HepG2 (cell line): ENCODE data around the gene PAQR5. TPM values are rescaled to one million over a fixed set of nuclear protein-coding genes. Genes with fewer than 3 reads are reported as not detected.

ENCODE experiments used
- ATAC-seq: fragments of 200-7000 bp; cut with Tn5 transposase; 3 replicates; pipeline ENCODE4 v1.9.1; 2020; ENCODE audit warnings: mild to moderate bottlenecking, moderate library complexity
- BruUV-seq: library from RNA; stranded (reverse); fragments of 400-500 nt; replicated peaks from 2 replicates; lab custom pipeline; 2021; lab: Mats Ljungman, UMichigan
- CTCF ChIA-PET: fragments of 300-600 bp; formaldehyde crosslinking; extraction: SDS; loops from one replicate; lab custom pipeline; 2021; ENCODE audit warnings: low total read pairs, inconsistent platforms, low intra/inter-chr PET ratio; lab: Yijun Ruan, JAX
- POLR2A ChIA-PET: fragments of 350-600 bp; sonication (Branson Sonifier 250); formaldehyde crosslinking; loops from one replicate; lab custom pipeline; 2020; ENCODE audit warnings: antibody characterized with exemption, inconsistent platforms; lab: Yijun Ruan, JAX
- DNase-seq: peaks from one replicate; pipeline ENCODE4 v3.0.0-alpha.2; 2015; ENCODE audit warnings: low spot score
- FAIRE-seq: peaks from 3 replicates; lab custom pipeline; 2011; peaks lifted over from hg19 to GRCh38; lab: Jason Lieb, UNC
- H2AFZ ChIP-seq: one replicate; pipeline ENCODE4 v1.6.1; 2011; ENCODE audit warnings: low read length, inconsistent platforms
- H3K27ac ChIP-seq: fragments of 300-600 bp; 3 replicates; pipeline ENCODE4 v1.8.0; 2011; ENCODE audit warnings: mixed run types, mild to moderate bottlenecking, mixed read lengths, low read length, inconsistent platforms; ENCODE audit not compliant: insufficient read depth; ENCODE audit errors: extremely low read length
- H3K27me3 ChIP-seq, 2 experiments: fragments of 200-600 bp in 1 of 2; 2 replicates in 1 of 2; 3 replicates in 1 of 2; pipeline versions ENCODE4 v1.6.0 to v1.8.0; 2011; ENCODE audit warnings: low read length in 2 of 2, mild to moderate bottlenecking in 2 of 2, moderate library complexity in 2 of 2, inconsistent platforms in 1 of 2; ENCODE audit not compliant: insufficient read depth in 2 of 2, control insufficient read depth in 1 of 2
- H3K36me3 ChIP-seq, 2 experiments: fragments of 200-600 bp in 1 of 2; replicated peaks in 1 of 2; 2 replicates in 1 of 2; 3 replicates in 1 of 2; pipeline versions ENCODE4 v1.5.1 to v1.8.0; 2011; ENCODE audit warnings: low read length in 2 of 2, inconsistent platforms in 1 of 2; ENCODE audit not compliant: insufficient read depth in 2 of 2, control insufficient read depth in 1 of 2
- H3K4me1 ChIP-seq: 2 replicates; pipeline ENCODE4 v1.5.1; 2012; ENCODE audit warnings: low read length, inconsistent platforms; ENCODE audit not compliant: insufficient read depth
- H3K4me2 ChIP-seq: 2 replicates; pipeline ENCODE4 v1.6.0; 2011; ENCODE audit warnings: low read depth, low read length, inconsistent platforms
- H3K4me3 ChIP-seq, 3 experiments: fragments of 200-600 bp in 1 of 3; sonication (generic), shearing (Covaris generic) in 1 of 3; replicated peaks in 1 of 3; 2 replicates each; pipeline ENCODE4 v1.5.1; 2011 to 2016; ENCODE audit warnings: low read length in 3 of 3, inconsistent platforms in 2 of 3, low read depth in 2 of 3, mild to moderate bottlenecking in 2 of 3, control low read depth in 1 of 3, mixed read lengths in 1 of 3; ENCODE audit not compliant: insufficient read depth in 1 of 3
- H3K79me2 ChIP-seq: one replicate; pipeline ENCODE4 v1.6.1; 2011; ENCODE audit warnings: low read length, inconsistent platforms; ENCODE audit not compliant: insufficient read depth
- H3K9ac ChIP-seq: 2 replicates; pipeline ENCODE4 v1.6.0; 2011; ENCODE audit warnings: mild to moderate bottlenecking, low read depth, low read length, inconsistent platforms; ENCODE audit not compliant: insufficient read depth
- H3K9me3 ChIP-seq: 2 replicates; pipeline ENCODE4 v1.5.1; 2012; ENCODE audit warnings: mild to moderate bottlenecking, low read length
- H4K20me1 ChIP-seq: 2 replicates; pipeline ENCODE4 v1.6.0; 2011; ENCODE audit warnings: inconsistent platforms, mild to moderate bottlenecking, low read length, moderate library complexity; ENCODE audit not compliant: insufficient read depth
- CHD4 ChIP-seq: fragments of 200-600 bp; sonication (generic); IDR thresholded peaks from 2 replicates; pipeline ENCODE4 v1.7.0; 2017; ENCODE audit warnings: mild to moderate bottlenecking, low read length, borderline replicate concordance
- GPBP1L1 ChIP-seq: sonication (generic); formaldehyde crosslinking; IDR thresholded peaks from 2 replicates; pipeline ENCODE4 v1.5.0; 2020; ENCODE audit warnings: mild to moderate bottlenecking, missing genetic modification reagents
- KDM1A ChIP-seq: IDR thresholded peaks from 2 replicates; pipeline ENCODE4 v1.6.1; 2016; ENCODE audit warnings: missing compliant biosample characterization
- MEF2D ChIP-seq: sonication (generic); formaldehyde crosslinking; IDR thresholded peaks from 2 replicates; pipeline ENCODE4 v1.5.1; 2020; ENCODE audit warnings: mild to moderate bottlenecking, missing genetic modification reagents
- MXD1 ChIP-seq: sonication (generic); formaldehyde crosslinking; IDR thresholded peaks from 2 replicates; pipeline ENCODE4 v1.4.0; 2020; ENCODE audit warnings: mild to moderate bottlenecking, missing genetic modification reagents
- PAF1 ChIP-seq: IDR thresholded peaks from 2 replicates; pipeline ENCODE4 v1.6.1; 2016; ENCODE audit warnings: missing genetic modification reagents, missing compliant biosample characterization
- RORA ChIP-seq: sonication (generic); formaldehyde crosslinking; IDR thresholded peaks from 2 replicates; pipeline ENCODE4 v1.5.0; 2020; ENCODE audit warnings: mild to moderate bottlenecking, missing genetic modification reagents, moderate library complexity
- SCMH1 ChIP-seq: sonication (generic); formaldehyde crosslinking; IDR thresholded peaks from 2 replicates; pipeline ENCODE4 v1.9.0; 2021; ENCODE audit warnings: missing genetic modification reagents, mild to moderate bottlenecking, borderline replicate concordance
- SRSF1 ChIP-seq: fragments of 200-400 bp; formaldehyde crosslinking; optimal IDR thresholded peaks from 2 replicates; pipeline ENCODE3; 2017; ENCODE audit warnings: mild to moderate bottlenecking, low read depth, low read length, moderate library complexity
- TAF15 ChIP-seq: fragments of 200-400 bp; formaldehyde crosslinking; IDR thresholded peaks from one replicate; pipeline ENCODE4 v1.6.1; 2018; ENCODE audit warnings: mild to moderate bottlenecking, low read depth, low read length; ENCODE audit not compliant: poor library complexity, severe bottlenecking
- ZNF234 ChIP-seq: sonication (generic); formaldehyde crosslinking; conservative IDR thresholded peaks from 2 replicates; pipeline ENCODE4 v1.5.1; 2020; ENCODE audit warnings: mild to moderate bottlenecking, missing genetic modification reagents
- ZNF672 ChIP-seq: sonication (generic); formaldehyde crosslinking; IDR thresholded peaks from 2 replicates; pipeline ENCODE4 v1.8.1; 2022; ENCODE audit warnings: missing genetic modification reagents
- ZNF703 ChIP-seq: sonication (generic); formaldehyde crosslinking; IDR thresholded peaks from 2 replicates; pipeline ENCODE4 v1.5.1; 2020; ENCODE audit warnings: missing genetic modification reagents, mild to moderate bottlenecking, moderate library complexity, borderline replicate concordance
- ZSCAN30 ChIP-seq: sonication (generic); formaldehyde crosslinking; IDR thresholded peaks from 2 replicates; pipeline ENCODE4 v1.5.0; 2020; ENCODE audit warnings: mild to moderate bottlenecking, missing genetic modification reagents
- WGBS: methylation state at CpG from one replicate; pipeline ENCODE4 v1.1.6; 2017; ENCODE audit warnings: low lambda C conversion rate; 5-methylcytosine and 5-hydroxymethylcytosine counted together
- in situ Hi-C: cut with HindIII; loops from 2 replicates; pipeline ENCODE4 v1.10.0; 2017; ENCODE audit warnings: low pct_unique_long_range_greater_than_20kb; ENCODE audit not compliant: extremely low pct_ligation_motif_present
- intact Hi-C: fragments of 100-400 bp; cut with micrococcal nuclease; formaldehyde crosslinking; loops from one replicate; pipeline ENCODE4 v1.10.0; 2022; ENCODE audit not compliant: unreplicated experiment
- polyA plus RNA-seq, 8 experiments: library from polyadenylated mRNA; depleted of rRNA in 3 of 8; stranded (reverse) in 7 of 8; unstranded in 1 of 8; fragments of >200 nt; fragmentation: Illumina TruSeq in 4 of 8; extraction: Trizol in 4 of 8; gene quantifications; 2 replicates each; pipeline versions ENCODE4 v1.2.1 to v1.2.3, GENCODE V29; 2011 to 2016; ENCODE audit warnings: low read depth in 4 of 8, missing spikeins in 1 of 8, mixed read lengths in 1 of 8; ENCODE audit not compliant: insufficient read depth in 1 of 8
- total RNA-seq, 5 experiments: library from RNA; depleted of rRNA; stranded (reverse); fragments of >200 nt; fragmentation: Illumina TruSeq; extraction: Trizol; gene quantifications; 2 replicates each; pipeline ENCODE4 v1.2.3, GENCODE V29; 2016; ENCODE audit warnings: low read depth in 1 of 5
- TF ChIP-seq, protein P1 (sequence below): sonication (generic); formaldehyde crosslinking; IDR thresholded peaks from 2 replicates; pipeline ENCODE4 v1.8.1; 2023; ENCODE audit warnings: mild to moderate bottlenecking, missing genetic modification reagents
- TF ChIP-seq, protein P2 (sequence below): sonication (generic); formaldehyde crosslinking; IDR thresholded peaks from 2 replicates; pipeline ENCODE4 v1.5.0; 2020; ENCODE audit warnings: missing genetic modification reagents, mild to moderate bottlenecking, borderline replicate concordance

The PAQR5 gene
- total and polyA plus RNA-seq, 2 of the 13 experiments (the other 11 are each of a cell fraction or from before 2014, with no cell fraction given): 0.53 to 1.3 TPM

GRCh38 chr15:69402816-69403215 is 104.1 kb downstream of the PAQR5 start:
- FAIRE-seq (no peak), DNase-seq (no peak), ATAC-seq (no peak)
- no peak overlapping the region for H3K9ac ChIP-seq
- H3K27me3 ChIP-seq: peaks cover 0 to 3% of the 10 kb centered on the region in 2 experiments; a peak in 1 of 5 replicates
- CTCF ChIA-PET: no interaction called here
- 89% methylated on average over 2 of the region's 2 CpGs for WGBS
- H3K4me3 ChIP-seq: no peak overlapping the region
- H3K27ac ChIP-seq: no peak overlapping the region
- BruUV-seq: no TSS peak
- no peaks in the 10 kb centered on the region for H3K9me3 ChIP-seq
- no peaks in the 10 kb centered on the region for H3K79me2 ChIP-seq
- H4K20me1 ChIP-seq: no peaks in the 10 kb centered on the region
- H3K4me2 ChIP-seq: no peak overlapping the region
- no peaks in the 10 kb centered on the region for H3K4me1 ChIP-seq
- in situ Hi-C loops: no loop called here
- no peak for TF ChIP-seq SRSF1
- TF ChIP-seq ZNF672 (CRISPR knock-in tag): no peak
- no peak for TF ChIP-seq MEF2D
- TF ChIP-seq, protein P1, sequence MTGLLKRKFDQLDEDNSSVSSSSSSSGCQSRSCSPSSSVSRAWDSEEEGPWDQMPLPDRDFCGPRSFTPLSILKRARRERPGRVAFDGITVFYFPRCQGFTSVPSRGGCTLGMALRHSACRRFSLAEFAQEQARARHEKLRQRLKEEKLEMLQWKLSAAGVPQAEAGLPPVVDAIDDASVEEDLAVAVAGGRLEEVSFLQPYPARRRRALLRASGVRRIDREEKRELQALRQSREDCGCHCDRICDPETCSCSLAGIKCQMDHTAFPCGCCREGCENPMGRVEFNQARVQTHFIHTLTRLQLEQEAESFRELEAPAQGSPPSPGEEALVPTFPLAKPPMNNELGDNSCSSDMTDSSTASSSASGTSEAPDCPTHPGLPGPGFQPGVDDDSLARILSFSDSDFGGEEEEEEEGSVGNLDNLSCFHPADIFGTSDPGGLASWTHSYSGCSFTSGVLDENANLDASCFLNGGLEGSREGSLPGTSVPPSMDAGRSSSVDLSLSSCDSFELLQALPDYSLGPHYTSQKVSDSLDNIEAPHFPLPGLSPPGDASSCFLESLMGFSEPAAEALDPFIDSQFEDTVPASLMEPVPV (CRISPR knock-in tag): no peak
- intact Hi-C loops: no loop called here
- POLR2A ChIA-PET: no interaction called here
- no peaks in the 10 kb centered on the region for H3K36me3 ChIP-seq
- H2AFZ ChIP-seq: no peak overlapping the region

DNA sequence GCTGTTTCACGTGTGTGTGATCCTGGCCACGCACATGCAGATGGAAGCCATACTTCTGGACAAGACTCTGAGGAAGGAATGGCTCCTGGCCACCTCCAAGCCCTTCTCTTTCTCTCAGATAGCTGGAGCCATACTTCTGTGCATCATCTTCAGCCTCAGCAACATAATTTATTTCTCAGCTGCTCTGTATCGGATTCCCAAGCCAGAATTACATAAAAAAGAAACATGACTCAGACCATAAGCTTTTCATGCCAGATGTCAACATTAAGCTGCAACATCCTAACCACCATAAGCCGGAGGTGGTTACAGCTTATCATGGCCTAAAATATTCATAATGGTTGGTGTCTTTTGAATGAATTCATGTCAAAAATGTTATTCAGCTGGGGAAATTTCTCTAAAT is 104.9 kb downstream of the PAQR5 start:
- ATAC-seq (no peak), FAIRE-seq (no peak), DNase-seq (no peak)
- Histone ChIP-seq H3K9me3 (no peaks in the 10 kb centered on the region), H3K4me1 (no peaks in the 10 kb centered on the region), H2AFZ (no peak overlapping the region), H3K9ac (no peak overlapping the region), H3K36me3 (no peaks in the 10 kb centered on the region), H3K79me2 (no peaks in the 10 kb centered on the region), H3K27ac (no peak overlapping the region), H4K20me1 (no peaks in the 10 kb centered on the region), H3K4me3 (no peak overlapping the region), H3K4me2 (no peak overlapping the region), H3K27me3 (no peaks in the 10 kb centered on the region; a peak in 1 of 5 replicates)
- ChIA-PET POLR2A (no interaction called here), CTCF (no interaction called here)
- in situ Hi-C loops (no loop called here), intact Hi-C loops (no loop called here)
- no TSS peak for BruUV-seq
- WGBS: 86% methylated on average over 4 of the region's 4 CpGs
- no peak for TF ChIP-seq KDM1A (CRISPR knock-in tag)
- no peak for TF ChIP-seq CHD4
- TF ChIP-seq GPBP1L1: no peak
- TF ChIP-seq TAF15: no peak
- no peak for TF ChIP-seq ZNF234
- TF ChIP-seq ZNF703 (CRISPR knock-in tag): no peak
- TF ChIP-seq, protein P2, sequence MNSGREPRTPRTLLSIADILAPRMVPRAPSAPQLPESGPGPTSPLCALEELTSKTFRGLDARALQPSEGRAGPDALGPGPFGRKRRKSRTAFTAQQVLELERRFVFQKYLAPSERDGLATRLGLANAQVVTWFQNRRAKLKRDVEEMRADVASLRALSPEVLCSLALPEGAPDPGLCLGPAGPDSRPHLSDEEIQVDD: no peak
- no peak for TF ChIP-seq SCMH1 (CRISPR knock-in tag)
- TF ChIP-seq MXD1 (CRISPR knock-in tag): no peak
- no peak for TF ChIP-seq PAF1 (CRISPR knock-in tag)
- no peak for TF ChIP-seq RORA
- no peak for TF ChIP-seq ZSCAN30 (CRISPR knock-in tag)
